Astrocyte (in vitro differentiated cells and primary cell): Measurements from ENCODE around the gene SNCAIP.

ENCODE experiments used
- CTCF ChIP-seq: IDR thresholded peaks from 2 replicates; pipeline ENCODE4 v1.5.1; 2011; ENCODE audit warnings: low read depth, mild to moderate bottlenecking, inconsistent platforms, low read length, moderate library complexity; ENCODE audit not compliant: insufficient read depth
- EZH2 ChIP-seq: IDR thresholded peaks from 2 replicates; pipeline ENCODE4 v1.6.1; 2012; ENCODE audit warnings: mild to moderate bottlenecking, low read length, inconsistent platforms; ENCODE audit not compliant: insufficient read depth

DNA sequence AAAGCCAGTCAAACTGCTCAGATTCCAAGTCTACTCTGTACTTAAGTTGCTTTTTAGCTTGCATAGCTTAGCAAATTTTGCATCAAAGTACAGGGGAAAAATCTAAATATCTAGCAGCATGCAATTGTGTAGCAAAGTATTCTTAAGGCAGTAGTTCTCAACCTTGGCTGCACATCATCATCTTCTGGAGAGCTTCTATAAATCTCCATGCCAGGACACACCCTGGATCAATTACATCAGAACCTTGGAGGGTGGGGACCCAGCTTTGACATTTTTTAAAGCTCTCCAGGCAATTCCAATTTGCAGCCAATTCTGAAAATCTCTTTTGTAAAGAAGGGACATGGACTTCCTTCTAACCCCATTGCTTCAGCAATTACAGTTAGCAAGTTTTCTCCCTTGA is 187.5 kb downstream of the SNCAIP start:
- TF ChIP-seq EZH2 (no peak), CTCF (no peak)
